GM18873 (cell line): ENCODE measurements around the gene IMPG1.

Experiments
- ATAC-seq: cut with Tn5 transposase; IDR thresholded peaks from one replicate; pipeline ENCODE4 v1.9.1; 2021; ENCODE audit warnings: mild to moderate bottlenecking, moderate library complexity, moderate number of reproducible peaks; ENCODE audit not compliant: unreplicated experiment, low FRiP score

IMPG1 gene, protein sequence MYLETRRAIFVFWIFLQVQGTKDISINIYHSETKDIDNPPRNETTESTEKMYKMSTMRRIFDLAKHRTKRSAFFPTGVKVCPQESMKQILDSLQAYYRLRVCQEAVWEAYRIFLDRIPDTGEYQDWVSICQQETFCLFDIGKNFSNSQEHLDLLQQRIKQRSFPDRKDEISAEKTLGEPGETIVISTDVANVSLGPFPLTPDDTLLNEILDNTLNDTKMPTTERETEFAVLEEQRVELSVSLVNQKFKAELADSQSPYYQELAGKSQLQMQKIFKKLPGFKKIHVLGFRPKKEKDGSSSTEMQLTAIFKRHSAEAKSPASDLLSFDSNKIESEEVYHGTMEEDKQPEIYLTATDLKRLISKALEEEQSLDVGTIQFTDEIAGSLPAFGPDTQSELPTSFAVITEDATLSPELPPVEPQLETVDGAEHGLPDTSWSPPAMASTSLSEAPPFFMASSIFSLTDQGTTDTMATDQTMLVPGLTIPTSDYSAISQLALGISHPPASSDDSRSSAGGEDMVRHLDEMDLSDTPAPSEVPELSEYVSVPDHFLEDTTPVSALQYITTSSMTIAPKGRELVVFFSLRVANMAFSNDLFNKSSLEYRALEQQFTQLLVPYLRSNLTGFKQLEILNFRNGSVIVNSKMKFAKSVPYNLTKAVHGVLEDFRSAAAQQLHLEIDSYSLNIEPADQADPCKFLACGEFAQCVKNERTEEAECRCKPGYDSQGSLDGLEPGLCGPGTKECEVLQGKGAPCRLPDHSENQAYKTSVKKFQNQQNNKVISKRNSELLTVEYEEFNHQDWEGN

DNA sequence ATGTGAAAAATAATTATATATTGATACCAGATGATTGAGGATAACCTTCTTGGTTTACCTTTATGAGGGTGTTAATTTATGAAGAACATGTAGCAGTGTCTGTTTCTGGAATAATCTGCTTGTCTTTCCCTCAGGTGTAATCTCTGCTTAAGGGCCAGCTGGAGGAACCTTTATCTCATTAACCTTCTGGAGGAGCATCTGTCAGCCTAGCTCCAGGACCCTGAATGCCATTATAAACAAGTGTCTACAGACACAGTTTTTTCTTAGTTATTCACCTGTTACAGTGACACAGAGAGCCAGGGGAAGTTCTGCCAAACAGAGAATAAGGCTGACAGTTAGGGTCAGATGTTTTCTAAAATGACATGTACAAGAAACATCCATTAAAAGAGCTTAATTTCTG is at the start of gene IMPG1:
TSS of gene IMPG1 (minus strand) at position 101 of the 400 bp plus-strand sequence. CDS start 174 bp downstream, outside the sequence.
- no peak for ATAC-seq

DNA sequence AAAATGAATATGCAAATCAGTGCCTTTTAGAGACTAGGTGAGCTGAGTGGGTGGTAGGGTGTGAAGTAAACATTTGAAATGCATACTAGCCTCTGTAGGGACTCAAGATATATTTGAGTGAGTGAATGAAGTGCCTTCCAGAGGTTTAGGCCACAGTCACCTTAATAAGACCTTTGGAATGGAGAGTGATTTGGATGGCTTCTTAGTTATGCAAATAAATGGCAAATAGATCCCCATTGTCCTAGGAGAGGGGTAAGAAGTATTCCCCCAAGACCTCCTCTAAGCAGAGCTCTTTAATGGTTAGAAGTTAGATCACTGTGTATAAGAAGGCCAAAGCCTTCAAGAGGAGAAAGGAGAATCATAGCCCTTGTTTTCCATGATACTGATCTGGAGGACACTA is 47.8 kb upstream of the IMPG1 start:
- no peak for ATAC-seq

DNA sequence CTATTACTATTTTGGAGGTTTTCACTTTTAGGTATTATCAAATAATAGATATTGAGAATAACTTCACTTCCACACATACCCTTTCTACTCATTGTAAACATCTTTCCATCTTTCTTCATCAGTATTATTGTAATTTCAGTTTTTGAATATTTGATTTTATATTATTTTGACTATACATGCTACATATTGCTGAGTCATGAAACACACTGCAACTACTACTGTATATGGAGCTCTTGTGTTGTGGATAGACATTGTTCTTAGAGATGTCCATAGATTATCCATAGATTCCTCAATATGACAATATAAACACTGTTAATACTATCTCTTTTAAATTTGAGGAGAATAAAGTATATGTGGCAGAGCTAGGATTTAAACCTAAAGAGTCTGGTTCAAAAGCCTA is 819 bp upstream of the IMPG1 start:
- no peak for ATAC-seq

DNA sequence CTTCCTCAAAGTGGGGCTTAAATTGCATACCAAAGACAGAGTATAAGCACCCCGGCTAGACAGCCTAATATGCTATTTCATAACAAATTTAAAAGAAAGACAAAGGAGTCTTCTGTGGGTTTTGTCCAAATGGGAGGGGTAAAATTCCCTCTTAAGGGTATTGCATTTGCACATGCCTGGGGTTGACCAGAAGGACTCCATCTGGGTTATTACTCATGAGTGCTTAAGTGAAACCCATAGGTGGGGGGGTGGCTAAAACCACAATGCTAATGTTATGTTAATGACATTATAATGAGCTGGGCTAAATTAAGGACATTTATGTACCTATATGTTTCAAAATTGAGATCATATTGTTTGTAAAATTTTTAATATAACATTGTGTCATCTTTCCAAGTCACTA is 15.0 kb downstream of the IMPG1 start:
- ATAC-seq = no peak

DNA sequence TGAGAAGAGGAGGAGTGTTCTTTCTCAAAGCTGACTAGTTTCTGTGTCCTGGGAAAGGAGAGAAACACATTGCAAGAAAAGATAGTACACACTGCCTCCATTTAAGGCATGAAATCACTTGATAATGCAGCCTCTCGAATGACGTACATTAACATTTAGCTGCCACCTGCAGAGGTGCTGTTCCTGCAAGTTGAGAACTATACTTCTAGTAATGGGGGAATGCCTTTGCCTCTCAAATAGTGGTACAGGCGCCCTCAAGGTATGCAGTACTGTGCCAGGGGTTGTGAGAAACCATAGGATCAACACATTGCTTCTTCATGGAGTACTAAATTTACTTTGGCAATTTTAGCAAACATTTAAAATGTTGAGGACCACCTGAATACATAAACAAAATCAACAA is 20.1 kb downstream of the IMPG1 start:
- ATAC-seq = no peak

DNA sequence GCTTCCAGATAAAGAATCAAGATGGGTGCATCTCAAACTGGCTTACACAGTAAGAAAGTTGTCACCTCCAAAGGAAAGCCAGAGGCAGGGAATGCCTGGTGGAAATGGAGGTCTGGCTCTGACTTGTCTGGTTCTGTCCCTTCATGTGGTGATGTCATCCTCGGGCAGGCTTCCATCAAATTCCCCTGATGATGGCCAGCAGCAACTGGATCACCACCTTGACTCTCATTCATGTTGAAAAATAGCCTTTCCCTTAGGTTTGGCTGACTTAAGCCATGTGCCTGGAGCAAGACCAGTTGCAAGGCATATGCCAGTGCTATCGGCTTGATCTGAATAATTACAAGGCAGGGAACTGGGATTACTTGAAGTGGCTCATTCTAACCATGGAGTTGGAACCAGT is 28.8 kb downstream of the IMPG1 start:
- no peak for ATAC-seq

DNA sequence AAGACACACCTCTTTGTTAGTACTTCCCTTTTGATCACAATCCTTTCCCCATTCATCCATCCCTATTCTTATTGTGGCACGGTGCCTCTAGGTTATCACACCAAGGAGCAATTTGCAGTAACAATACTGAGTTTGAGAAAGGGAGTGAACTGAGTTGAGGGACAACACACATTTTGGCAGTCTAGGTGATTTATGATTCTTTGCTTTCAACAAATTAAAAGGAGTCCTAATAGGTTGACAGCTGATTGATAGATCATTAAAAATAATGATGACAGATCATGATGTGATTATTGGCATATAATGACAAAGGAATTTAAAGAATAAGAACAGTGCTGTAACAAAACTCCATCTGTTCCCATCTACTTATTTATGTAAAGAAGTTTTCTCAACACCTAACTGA is 36.7 kb downstream of the IMPG1 start:
- no peak for ATAC-seq

DNA sequence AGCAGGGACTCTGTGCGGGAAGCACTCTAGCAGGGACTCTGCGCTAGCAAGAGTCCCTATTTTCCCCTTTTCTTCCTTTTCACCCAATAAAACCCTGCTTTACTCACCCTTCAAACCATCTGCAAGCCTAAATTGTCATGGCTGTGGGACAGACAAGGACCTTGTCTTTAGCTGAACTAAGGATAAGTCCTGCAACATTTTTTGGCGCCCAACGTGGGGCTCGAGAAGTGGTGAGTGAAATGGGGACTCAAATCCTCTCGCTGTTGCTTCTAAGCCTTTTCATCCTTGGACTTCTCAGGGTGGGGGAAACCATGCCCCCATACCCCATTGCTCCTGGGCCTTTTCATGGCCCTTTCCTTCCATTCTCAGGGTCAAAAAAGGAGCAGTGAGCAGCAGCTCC is 46.4 kb downstream of the IMPG1 start:
- no peak for ATAC-seq

DNA sequence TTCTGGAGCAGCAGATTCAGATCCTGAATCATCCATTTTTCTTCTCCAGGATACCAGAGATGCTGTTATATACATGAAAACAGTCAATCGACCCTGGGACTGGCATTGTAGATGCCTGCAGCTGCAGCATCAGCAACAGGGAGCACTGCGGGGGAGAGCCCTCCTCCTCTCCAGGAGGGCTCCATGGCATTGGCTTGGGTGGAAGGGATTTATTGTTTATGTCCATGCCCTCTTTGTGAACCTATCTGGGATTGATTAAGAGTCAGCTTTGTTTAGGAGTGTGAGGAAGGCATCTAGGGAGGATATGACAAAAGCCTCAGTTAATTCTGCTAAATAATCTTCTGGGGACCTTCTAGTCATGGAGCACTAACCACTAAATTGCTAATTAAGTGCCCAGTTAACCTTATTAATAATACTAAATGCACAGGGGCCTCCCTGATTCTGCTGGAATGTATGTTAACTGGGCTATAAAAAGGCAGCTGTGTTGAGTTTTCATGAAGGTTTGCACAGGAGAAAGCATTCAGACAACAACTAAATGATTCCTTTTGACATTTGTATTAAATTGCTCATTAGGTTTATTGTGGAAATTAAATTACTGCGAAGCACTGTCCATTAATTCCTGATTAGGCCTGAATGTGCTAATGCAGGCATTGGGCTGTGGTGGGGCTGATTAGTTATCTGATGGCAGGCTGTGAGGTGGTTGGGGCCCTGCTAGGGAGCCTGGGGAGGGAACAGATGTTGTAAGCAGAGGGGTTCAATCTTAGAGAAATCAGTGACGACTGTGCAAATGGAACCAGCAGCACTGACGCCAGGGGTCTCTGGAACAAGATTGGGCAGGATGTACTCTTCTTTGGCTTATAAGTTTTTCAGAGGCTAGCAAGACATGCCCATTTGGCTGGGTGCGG is 57.6 kb downstream of the IMPG1 start:
- ATAC-seq = no peak

DNA sequence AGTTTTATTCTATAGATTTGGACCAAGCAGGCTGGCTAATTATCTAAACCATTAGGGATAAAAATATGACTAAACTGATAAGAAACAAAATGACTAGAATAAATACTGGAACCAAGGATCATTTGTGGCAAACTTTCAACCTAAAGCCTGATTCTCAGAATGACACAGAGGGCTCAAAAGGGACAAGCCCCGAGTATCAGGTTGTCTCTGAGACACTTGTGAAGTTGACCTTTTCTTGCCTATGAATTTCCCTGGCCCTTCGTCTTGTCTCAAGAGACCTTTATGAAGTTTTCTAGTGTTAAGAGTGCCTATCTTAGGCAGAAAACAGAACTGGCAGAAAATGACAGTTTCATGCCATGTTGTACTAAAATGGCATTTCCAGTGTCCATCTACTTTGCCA is 68.3 kb downstream of the IMPG1 start:
- ATAC-seq = no peak

DNA sequence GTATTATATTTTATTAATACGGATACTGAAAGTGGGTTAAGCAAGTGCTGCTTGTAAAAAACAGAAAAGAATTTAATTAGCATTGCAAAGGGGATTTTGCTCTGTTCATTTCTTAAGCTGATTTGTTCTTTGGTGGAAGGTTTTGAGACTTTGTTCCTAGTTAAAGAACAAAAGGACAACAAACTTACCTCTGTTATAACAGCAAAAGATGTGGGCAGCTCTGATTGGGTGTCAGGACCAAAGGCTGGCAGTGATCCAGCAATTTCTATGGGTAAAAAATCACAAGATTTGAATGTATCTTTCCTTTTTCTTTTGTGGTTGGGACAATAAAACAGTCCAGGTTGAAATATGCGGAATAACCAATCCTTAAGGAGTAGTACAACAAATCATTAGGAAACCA is 68.8 kb downstream of the IMPG1 start:
- ATAC-seq = no peak

DNA sequence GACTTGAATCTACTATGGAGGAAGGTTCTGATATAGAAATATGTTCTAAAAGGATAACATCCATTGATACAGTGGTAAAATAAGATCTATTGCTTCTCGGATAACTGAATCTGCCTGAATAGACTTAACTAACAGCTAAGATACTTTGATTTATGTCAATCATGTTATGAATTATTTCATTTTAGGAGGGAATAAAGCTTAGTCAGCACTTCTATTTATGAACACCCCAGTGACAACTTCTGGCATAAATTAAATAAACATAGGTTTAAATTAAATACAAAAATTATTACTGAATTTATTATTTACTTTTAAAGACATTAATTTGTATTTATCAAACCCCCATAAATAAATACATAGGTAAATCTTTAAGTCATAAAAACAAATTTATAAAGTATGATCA is 69.3 kb downstream of the IMPG1 start:
- no peak for ATAC-seq

DNA sequence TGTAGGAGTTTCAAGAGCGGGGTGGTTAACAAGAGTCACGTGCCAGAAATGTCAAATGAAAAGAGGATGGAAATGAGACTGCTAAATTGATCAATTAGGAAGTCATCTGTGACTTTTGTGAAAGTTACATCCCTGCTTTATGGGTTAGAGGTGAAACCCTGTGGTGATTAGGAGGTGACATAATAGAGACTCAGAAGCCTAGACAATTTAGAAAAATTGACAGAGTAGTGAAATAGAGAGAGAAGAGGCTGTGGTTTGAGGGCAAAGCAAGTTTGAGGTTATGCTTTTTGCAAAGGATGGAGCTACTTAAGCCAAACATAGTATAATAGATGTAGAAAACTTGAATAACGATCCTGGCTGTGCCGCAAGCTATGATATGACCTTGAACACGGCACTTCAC is 71.8 kb downstream of the IMPG1 start:
- ATAC-seq = no peak

DNA sequence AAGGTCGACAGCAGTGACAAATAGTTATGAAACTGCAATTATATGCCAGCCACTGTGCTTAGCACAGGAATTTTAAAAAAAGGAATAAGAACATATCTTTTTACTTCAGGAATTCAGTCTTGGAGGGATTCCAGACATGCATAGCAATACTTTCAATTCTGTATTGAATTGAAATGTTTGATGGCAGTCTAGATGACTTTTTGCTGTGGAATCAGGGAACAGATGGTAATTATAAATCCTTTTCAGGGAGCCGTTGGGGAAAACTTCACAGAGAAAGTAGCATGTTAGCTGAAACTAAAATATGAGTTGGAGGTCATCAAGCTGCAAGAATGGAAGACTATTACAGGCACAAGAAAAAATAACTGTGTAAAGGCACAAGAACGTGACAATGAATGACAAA is 74.8 kb downstream of the IMPG1 start:
- no peak for ATAC-seq

DNA sequence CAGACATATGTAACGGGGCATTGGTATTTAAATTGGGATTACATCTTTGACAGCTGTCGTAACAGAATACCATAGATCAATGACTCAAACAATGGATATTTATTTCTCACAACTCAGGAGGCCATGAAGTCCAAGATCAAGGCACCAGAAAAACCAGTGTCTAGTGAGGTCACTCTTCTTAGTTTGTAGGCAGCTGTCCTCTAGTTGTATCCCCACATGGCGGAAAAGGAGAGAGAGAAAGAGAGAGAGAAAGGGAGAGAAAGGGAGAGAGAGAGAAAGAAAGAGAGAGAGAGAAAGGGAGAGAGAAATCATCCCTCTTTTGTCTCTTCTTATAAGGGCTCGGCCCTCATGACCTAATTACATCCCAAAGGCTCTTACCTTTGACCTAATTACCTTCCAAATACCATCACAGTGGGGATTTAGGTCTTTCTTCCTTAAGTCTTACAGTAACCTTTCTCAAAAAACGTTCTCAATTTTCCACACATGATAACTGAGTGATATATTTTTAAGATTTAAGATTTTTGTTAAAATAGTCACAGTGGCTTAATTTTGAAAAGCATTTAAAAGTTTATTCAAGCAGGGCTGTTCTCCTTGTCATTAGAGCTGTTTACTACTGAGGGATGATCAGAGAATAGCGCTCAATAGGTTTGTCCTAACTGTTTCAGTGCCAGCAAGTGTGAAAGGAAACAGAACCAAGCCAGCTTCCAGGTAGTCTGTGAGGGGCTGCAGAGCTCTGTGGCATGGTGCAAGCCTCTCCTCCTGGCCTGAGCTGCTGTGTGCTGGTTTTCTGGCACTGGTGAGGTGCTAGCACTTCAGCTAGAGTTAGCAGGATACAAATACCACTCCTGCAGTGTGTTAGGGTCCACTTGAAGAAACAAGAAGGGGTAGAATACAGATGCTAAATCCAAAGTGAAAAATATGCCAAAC is 79.0 kb downstream of the IMPG1 start:
- ATAC-seq = no peak

DNA sequence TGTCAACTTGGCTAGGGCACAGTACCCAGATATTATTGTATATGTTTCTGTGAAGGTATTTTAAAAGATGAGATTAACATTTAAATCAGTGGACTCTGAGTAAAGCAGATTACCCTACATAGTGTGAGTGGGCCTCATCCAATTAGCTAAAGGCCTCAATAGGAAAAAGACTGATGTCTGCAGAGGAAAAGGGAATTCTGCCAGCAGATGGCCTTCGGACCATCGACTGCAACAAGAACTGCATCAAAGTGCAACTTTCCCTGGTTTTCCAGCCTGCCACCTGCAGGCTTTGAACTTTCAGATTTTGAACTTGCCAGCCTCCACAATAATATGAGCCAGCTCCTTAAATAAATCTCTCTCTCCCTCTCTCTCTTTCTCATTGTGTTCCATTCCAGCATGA is 80.5 kb downstream of the IMPG1 start:
- ATAC-seq = no peak

DNA sequence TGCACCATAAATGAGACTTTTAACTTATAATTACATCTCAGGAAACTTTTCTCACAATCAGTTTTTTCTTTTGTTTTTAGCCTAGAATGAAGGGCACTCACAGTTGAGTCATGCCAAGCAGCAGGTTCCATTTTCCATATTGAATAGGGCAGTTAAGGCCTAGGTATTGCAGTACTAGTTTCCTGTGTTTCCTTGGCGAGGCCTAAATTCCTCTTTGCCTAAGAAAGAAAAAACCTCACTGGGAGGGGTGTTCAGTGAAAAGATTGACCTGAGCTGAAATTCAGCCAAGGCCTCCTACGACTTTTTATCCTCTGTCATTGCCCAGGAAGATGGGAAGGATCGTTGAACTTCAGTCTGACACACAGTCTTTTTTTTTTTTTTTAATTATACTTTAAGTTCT is 85.5 kb downstream of the IMPG1 start:
- ATAC-seq = no peak

DNA sequence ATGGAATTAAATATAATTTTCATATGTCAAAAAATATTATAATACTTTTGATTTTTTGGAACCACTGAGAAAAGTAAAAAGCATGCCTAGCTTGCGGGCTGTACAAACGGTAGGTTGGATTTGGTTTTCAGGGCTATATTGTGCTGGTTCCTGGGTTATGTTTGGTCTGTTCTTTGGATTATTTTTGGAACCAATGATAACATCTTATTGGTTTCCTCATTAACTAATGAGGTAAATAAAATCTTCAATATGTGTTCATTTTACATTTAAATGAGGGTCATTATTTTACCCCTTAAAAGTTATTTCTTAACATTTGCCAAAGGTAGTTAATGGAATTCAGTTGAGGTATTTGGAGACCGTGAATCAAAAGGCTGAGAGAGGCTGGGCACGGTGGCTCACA is 96.6 kb downstream of the IMPG1 start:
- no peak for ATAC-seq

DNA sequence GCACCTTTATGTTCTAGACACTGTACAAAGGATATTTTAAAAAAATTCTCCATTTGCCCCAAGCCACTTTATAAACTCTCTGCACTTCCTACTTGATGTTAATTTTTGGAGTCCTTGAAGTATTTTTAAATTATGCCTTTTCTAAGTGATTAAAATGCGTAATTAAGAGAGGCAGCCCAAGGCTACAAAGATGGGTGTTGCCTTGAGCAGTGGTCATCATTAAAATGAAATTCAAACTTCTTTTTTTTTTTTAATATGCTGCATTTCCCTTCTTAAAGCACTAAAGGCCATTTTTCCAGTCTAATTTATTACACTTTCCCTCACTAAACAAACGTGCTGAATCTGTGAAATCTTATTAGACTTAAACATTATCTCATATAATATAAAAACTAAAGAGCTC is 102.4 kb downstream of the IMPG1 start:
- ATAC-seq = no peak

DNA sequence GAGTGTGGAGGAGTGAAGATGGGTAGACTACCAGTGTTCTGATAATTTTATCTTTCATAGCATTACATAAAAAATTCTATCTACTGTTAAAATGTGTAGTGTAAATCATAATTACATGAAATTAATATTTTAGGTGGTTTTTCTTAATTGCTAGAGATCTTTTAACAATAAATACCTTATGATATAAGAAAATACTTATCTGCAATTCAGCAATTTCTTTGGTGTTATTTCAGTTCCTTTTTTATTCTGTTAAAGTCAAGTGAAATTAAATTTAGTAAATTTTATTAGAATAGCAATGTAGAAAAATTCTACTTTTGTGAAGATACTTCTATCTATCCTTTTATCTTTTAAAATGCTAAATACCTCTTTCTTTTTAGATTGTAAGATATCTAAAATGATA is 104.3 kb downstream of the IMPG1 start:
- ATAC-seq = no peak
